ENCODE results near the gene FTO. TPM values are rescaled to one million over a fixed set of nuclear protein-coding genes. Genes with fewer than 3 reads are reported as not detected.

Gene FTO
- total RNA-seq, 2 donors from 2014 or later: 73.6 to 90.6 TPM

- Histone ChIP-seq H3K4me1 (no peaks in the 10 kb centered on the region), H3K4me3 (no peak overlapping the region), H3K27me3 (no peaks in the 10 kb centered on the region), H3K27ac (no peak overlapping the region), H3K36me3 (no peaks in the 10 kb centered on the region), H3K9me3 (peaks cover 0 to 6% of the 10 kb centered on the region in 2 donors)
- TF ChIP-seq CTCF (IDR thresholded peaks at IDR 0.05): no peak
- no peak for DNase-seq (ENCODE audit: low spot score)
These were observed 100.5 kb downstream of the FTO start for GRCh38 chr16:53804467-53804866.

GRCh38 chr16:53805113-53805512 lies 101.2 kb downstream of the FTO start:
- no peaks in the 10 kb centered on the region for H3K36me3 ChIP-seq
- H3K4me3 ChIP-seq: no peak overlapping the region
- peaks cover 0 to 6% of the 10 kb centered on the region in 2 donors for H3K9me3 ChIP-seq
- no peak for DNase-seq (ENCODE audit: low spot score)
- no peak for TF ChIP-seq CTCF (IDR thresholded peaks at IDR 0.05)
- no peaks in the 10 kb centered on the region for H3K4me1 ChIP-seq
- H3K27ac ChIP-seq: no peak overlapping the region
- H3K27me3 ChIP-seq: no peaks in the 10 kb centered on the region

GRCh38 chr16:53805752-53806151 lies 101.8 kb downstream of the FTO start:
- Histone ChIP-seq H3K27me3 (no peaks in the 10 kb centered on the region), H3K36me3 (no peaks in the 10 kb centered on the region), H3K4me3 (no peak overlapping the region), H3K4me1 (no peaks in the 10 kb centered on the region), H3K9me3 (peaks cover 0 to 6% of the 10 kb centered on the region in 2 donors), H3K27ac (no peak overlapping the region)
- TF ChIP-seq CTCF (IDR thresholded peaks at IDR 0.05): no peak
- no peak for DNase-seq (ENCODE audit: low spot score)

GRCh38 chr16:53809088-53809932 lies 105.4 kb downstream of the FTO start:
- no peak overlapping the region for H3K27ac ChIP-seq
- H3K4me1 ChIP-seq: no peaks in the 10 kb centered on the region
- no peak for TF ChIP-seq CTCF (IDR thresholded peaks at IDR 0.05)
- no peaks in the 10 kb centered on the region for H3K9me3 ChIP-seq
- H3K27me3 ChIP-seq: no peaks in the 10 kb centered on the region
- H3K36me3 ChIP-seq: no peaks in the 10 kb centered on the region
- no peak for DNase-seq (ENCODE audit: low spot score)
- no peak overlapping the region for H3K4me3 ChIP-seq

- no peak for TF ChIP-seq CTCF (IDR thresholded peaks at IDR 0.05)
- H3K36me3 ChIP-seq: peaks cover 6% of the 10 kb centered on the region
These were observed 109.0 kb downstream of the FTO start for GRCh38 chr16:53812914-53813313.

More at GRCh38 chr16:53812914-53813313, 109.0 kb downstream of the FTO start:
- Histone ChIP-seq H3K27ac (no peak overlapping the region), H3K4me1 (no peaks in the 10 kb centered on the region), H3K9me3 (no peaks in the 10 kb centered on the region), H3K27me3 (no peaks in the 10 kb centered on the region), H3K4me3 (no peak overlapping the region)
- DNase-seq (ENCODE audit: low spot score): no peak

Data from right atrium auricular region (tissue), 2 donors.